Fibroblast of gingiva (primary cell): ENCODE measurements around the gene ABLIM3.
"Not testable (repeated sequence)": the region's sequence is repeated elsewhere in the genome, so short reads cannot be mapped to it uniquely, and the experiment has no call there.

Experiments used
- DNase-seq: peaks from one replicate; pipeline ENCODE4 v3.0.0-alpha.2; 2011; ENCODE audit warnings: low read depth

ABLIM3 gene

GRCh38 chr5:149257889-149258705 is 116.8 kb downstream of the ABLIM3 start:
- DNase-seq: peak; percentile 30

- no peak for DNase-seq
Observed at GRCh38 chr5:149260761-149261160, 119.5 kb downstream of the ABLIM3 start.

GRCh38 chr5:149261246-149261645 is 120.0 kb downstream of the ABLIM3 start:
- DNase-seq: no peak

GRCh38 chr5:149262315-149262714 is 121.0 kb downstream of the ABLIM3 start:
- DNase-seq: no peak

GRCh38 chr5:149264439-149265067 is 123.3 kb downstream of the ABLIM3 start:
- no peak for DNase-seq

- DNase-seq: no peak
Observed at GRCh38 chr5:149265068-149265465, 123.8 kb downstream of the ABLIM3 start.

GRCh38 chr5:149265597-149265996 is 124.3 kb downstream of the ABLIM3 start:
- DNase-seq: peak; percentile 57

GRCh38 chr5:149267241-149267973 is 126.1 kb downstream of the ABLIM3 start:
- DNase-seq: no peak

GRCh38 chr5:149268928-149269557 is 127.8 kb downstream of the ABLIM3 start:
- peak; percentile 47 for DNase-seq

GRCh38 chr5:149271195-149271715 is 130.0 kb downstream of the ABLIM3 start:
- no peak for DNase-seq

GRCh38 chr5:149271716-149272563 is 130.6 kb downstream of the ABLIM3 start, which contains the start of gene AFAP1L1:
Gene AFAP1L1, plus strand, starts transcription at chr5:149271859. Its CDS starts 110 bp downstream, at chr5:149271969.
- DNase-seq: peak; percentile 62

- not testable (repeated sequence) for DNase-seq
Observed at GRCh38 chr5:149272781-149273180, 131.5 kb downstream of the ABLIM3 start.

GRCh38 chr5:149273237-149273636 is 131.9 kb downstream of the ABLIM3 start:
- DNase-seq: no peak

GRCh38 chr5:149273950-149274349 is 132.7 kb downstream of the ABLIM3 start:
- no peak for DNase-seq

- peak; percentile 38 for DNase-seq
Observed at GRCh38 chr5:149274939-149275338, 133.6 kb downstream of the ABLIM3 start.

GRCh38 chr5:149277801-149278200 is 136.5 kb downstream of the ABLIM3 start:
- peak; percentile 68 for DNase-seq

- DNase-seq: no peak
Observed at GRCh38 chr5:149278451-149279210, 137.3 kb downstream of the ABLIM3 start.

- DNase-seq: no peak
Observed at GRCh38 chr5:149279661-149280060, 138.4 kb downstream of the ABLIM3 start.

- DNase-seq: no peak
Observed at GRCh38 chr5:149280124-149280523, 138.8 kb downstream of the ABLIM3 start.

- no peak for DNase-seq
Observed at GRCh38 chr5:149280802-149281201, 139.5 kb downstream of the ABLIM3 start.
